ENCODE measurements around the gene MAP2K7.
A peak's percentile ranks its signal among the peaks of the same experiment; 100 is the strongest.
"Not testable (repeated sequence)": the region's sequence is repeated elsewhere in the genome, so short reads cannot be mapped to it uniquely, and the experiment has no call there.

The MAP2K7 gene

GRCh38 chr19:7928334-7928706, 24.6 kb downstream of the MAP2K7 start:
- in situ Hi-C loops (cut with HindIII; ENCODE audit: low pct_ligation_motif_present, low sequenced_read_pairs): no loop called here
- no peaks in the 10 kb centered on the region for H3K27me3 ChIP-seq (replicated peaks)
- TF ChIP-seq, protein P1, sequence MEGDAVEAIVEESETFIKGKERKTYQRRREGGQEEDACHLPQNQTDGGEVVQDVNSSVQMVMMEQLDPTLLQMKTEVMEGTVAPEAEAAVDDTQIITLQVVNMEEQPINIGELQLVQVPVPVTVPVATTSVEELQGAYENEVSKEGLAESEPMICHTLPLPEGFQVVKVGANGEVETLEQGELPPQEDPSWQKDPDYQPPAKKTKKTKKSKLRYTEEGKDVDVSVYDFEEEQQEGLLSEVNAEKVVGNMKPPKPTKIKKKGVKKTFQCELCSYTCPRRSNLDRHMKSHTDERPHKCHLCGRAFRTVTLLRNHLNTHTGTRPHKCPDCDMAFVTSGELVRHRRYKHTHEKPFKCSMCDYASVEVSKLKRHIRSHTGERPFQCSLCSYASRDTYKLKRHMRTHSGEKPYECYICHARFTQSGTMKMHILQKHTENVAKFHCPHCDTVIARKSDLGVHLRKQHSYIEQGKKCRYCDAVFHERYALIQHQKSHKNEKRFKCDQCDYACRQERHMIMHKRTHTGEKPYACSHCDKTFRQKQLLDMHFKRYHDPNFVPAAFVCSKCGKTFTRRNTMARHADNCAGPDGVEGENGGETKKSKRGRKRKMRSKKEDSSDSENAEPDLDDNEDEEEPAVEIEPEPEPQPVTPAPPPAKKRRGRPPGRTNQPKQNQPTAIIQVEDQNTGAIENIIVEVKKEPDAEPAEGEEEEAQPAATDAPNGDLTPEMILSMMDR (IDR thresholded peaks at IDR 0.05; ENCODE audit: low read depth, low read length, missing control alignments): no peak
- peak overlapping the region; percentile 87 for H3K27ac ChIP-seq
- H3K36me3 ChIP-seq (replicated peaks): peaks cover 26% of the 10 kb centered on the region
- H3K4me3 ChIP-seq (ENCODE audit: low read depth, low read length): no peak overlapping the region
- DNase-seq: no peak

DNA sequence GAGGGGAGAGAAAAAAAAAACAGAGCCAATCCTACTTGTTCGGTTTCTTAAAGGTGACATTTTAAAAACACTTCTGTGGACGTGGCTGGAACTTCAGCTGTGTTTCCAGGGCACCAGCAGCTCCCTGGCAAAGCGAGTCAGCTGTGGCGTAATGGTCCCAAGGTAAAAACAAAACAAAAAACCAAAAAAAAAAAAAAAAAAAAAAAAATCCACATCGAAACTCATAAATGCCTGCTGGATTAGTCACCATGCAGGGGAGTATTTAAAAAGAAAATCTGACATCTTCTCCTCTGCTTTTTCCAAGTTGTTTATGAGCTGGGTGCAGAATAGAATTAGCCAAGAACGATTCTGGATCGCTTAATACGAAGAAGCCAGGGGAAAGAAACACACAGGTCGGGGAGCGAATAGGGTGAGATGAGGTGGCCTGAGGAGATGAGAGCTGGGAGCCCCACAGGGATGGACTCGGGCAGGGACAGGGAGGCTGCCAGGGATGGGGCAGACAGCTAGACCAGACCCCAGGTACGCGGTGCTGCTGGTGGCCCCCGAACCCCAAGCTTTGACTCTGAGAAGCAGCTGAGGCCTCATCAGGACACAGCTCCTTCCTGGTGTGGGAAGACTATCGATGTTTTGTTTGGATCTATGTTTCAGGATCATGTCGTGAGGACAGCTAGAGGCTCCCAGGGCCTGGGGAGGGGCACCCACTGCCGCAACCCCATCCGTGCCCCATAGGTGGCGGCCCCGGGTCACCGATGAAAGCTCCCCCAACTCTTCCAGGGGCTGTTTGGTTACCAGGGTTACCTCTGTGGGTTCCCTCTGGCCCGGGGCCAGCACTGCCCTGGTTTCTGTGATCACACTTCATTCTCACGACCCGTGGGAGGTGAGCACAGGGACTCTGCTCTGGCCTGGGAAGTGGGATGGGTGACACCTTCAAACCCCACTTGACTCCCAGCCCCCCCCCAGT, 25.3 kb downstream of the MAP2K7 start:
- DNase-seq: peak; percentile 82

DNA sequence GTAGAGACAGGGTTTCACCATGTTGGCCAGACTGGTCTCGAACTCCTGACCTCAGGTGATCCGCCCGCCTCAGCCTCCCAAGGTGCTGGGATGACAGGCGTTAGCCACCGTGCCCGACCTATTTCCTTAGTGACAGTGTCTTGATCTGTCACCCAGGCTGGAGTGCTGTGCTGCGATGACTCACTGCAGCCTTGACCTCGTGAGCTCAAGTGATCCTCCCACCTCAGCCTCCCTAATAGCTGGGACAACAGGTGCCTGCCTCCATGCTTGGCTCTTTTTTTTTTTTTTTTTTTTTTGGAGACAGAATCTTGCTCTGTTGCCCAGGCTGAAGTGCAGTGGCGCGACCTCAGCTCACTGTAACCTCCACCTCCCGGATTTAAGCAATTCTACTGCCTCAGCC, 26.4 kb downstream of the MAP2K7 start:
- H3K27me3 ChIP-seq (replicated peaks); DNase-seq; H3K4me3 ChIP-seq (ENCODE audit: low read depth, low read length); in situ Hi-C loops (cut with HindIII; ENCODE audit: low pct_ligation_motif_present, low sequenced_read_pairs): not testable (repeated sequence)
- Histone ChIP-seq H3K27ac (peak overlapping the region; percentile 87), H3K36me3 (replicated peaks) (peaks cover 40% of the 10 kb centered on the region)

More for the DNA sequence above, 25.3 kb downstream of the MAP2K7 start:
- TF ChIP-seq, protein P1 (IDR thresholded peaks at IDR 0.05; ENCODE audit: low read depth, low read length, missing control alignments): peak; percentile 66
- Histone ChIP-seq H3K36me3 (replicated peaks) (peaks cover 33% of the 10 kb centered on the region), H3K4me3 (ENCODE audit: low read depth, low read length) (peak overlapping the region; percentile 3), H3K27me3 (replicated peaks) (no peaks in the 10 kb centered on the region), H3K27ac (peak overlapping the region; percentile 87)
- in situ Hi-C loops (cut with HindIII; ENCODE audit: low pct_ligation_motif_present, low sequenced_read_pairs): no loop called here

- H3K27ac ChIP-seq: no peak overlapping the region
- TF ChIP-seq, protein P1 (IDR thresholded peaks at IDR 0.05; ENCODE audit: low read depth, low read length, missing control alignments): no peak
- no peak for DNase-seq
- in situ Hi-C loops (cut with HindIII; ENCODE audit: low pct_ligation_motif_present, low sequenced_read_pairs): no loop called here
- H3K27me3 ChIP-seq (replicated peaks): no peaks in the 10 kb centered on the region
- H3K4me3 ChIP-seq (ENCODE audit: low read depth, low read length): no peak overlapping the region
- peaks cover 44% of the 10 kb centered on the region for H3K36me3 ChIP-seq (replicated peaks)
These were observed 27.1 kb downstream of the MAP2K7 start for GRCh38 chr19:7930765-7931164.

DNA sequence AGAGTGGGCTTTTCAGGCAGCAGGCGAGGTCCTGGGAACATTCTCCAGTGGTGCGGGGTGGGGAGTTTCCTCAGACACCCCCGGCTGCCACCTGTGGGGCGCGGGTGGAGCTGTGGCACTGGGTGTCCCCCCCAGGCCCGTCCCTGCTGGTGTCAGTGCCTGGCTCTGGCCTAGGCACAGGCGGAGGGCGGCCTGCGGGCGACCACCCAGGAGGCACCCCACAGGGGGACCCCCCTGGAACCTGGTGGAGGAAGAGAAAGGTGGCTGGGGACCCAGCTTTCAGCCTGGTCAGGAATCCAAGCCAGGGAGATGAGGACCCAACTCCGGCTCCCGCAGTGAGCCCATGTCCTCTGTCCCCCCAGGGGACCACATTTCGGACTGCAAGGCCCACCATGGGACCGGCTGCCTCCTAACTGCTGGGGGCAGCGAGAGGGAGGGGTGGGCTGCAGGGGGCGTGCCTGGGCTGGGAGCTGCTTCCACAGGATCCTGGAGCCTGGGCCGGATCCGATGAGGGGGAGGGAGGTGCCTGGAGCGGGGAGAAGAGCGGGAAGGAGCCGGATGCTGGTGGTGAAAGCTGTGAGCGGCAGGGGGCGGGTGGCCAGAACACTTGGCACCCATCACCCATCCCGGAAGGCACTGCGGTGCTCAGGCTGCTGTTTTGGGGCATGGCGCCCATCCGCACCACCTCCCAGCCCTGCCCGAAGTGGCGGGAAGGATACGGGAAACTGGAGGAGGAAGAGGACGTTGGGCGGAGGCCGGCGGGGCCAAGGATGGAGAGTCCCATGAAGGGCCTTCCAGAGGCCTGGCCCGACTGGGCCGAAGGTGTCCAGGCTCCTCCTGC, 27.8 kb downstream of the MAP2K7 start:
- H3K36me3 ChIP-seq (replicated peaks): peaks cover 51% of the 10 kb centered on the region
- no peak overlapping the region for H3K27ac ChIP-seq
- TF ChIP-seq, protein P1 (IDR thresholded peaks at IDR 0.05; ENCODE audit: low read depth, low read length, missing control alignments): no peak
- no peak for DNase-seq
- in situ Hi-C loops (cut with HindIII; ENCODE audit: low pct_ligation_motif_present, low sequenced_read_pairs): no loop called here
- no peak overlapping the region for H3K4me3 ChIP-seq (ENCODE audit: low read depth, low read length)
- H3K27me3 ChIP-seq (replicated peaks): no peaks in the 10 kb centered on the region

All from brain microvascular endothelial cell (primary cell).